ENCODE results near the gene SEC14L3.

GRCh38 chr22:30434843-30435242 lies 37.0 kb downstream of the SEC14L3 start:
- TF ChIP-seq CTCF (IDR thresholded peaks at IDR 0.05; ENCODE audit: low read length) (no peak), EZH2 (optimal IDR thresholded peaks at IDR 0.05; ENCODE audit: low read depth, low read length) (no peak)

Measured in MM.1S (cell line).